Liver (tissue), 3 donors: ENCODE measurements around the gene PEX11G.

Experiments used
- EGR1 ChIP-seq, 2 donors: IDR thresholded peaks; 2 replicates each; pipeline ENCODE4 v1.6.1; 2016 to 2018; ENCODE audit warnings: antibody characterized with exemption in 2 of 2, low read depth in 2 of 2
- FOXA1 ChIP-seq: IDR thresholded peaks from 2 replicates; pipeline ENCODE4 v1.6.1; 2016; ENCODE audit warnings: antibody characterized with exemption
- GABPA ChIP-seq, 2 donors: IDR thresholded peaks in 1 of 2; conservative IDR thresholded peaks in 1 of 2; 2 replicates each; pipeline ENCODE4 v1.6.1; 2016; ENCODE audit warnings: antibody characterized with exemption in 2 of 2, mild to moderate bottlenecking in 1 of 2, moderate library complexity in 1 of 2
- HNF4A ChIP-seq, 2 donors: conservative IDR thresholded peaks; 2 replicates each; pipeline ENCODE4 v1.6.1; 2016; ENCODE audit warnings: antibody characterized with exemption in 2 of 2, mild to moderate bottlenecking in 2 of 2
- HNF4G ChIP-seq: IDR thresholded peaks from 2 replicates; pipeline ENCODE4 v1.6.1; 2016; ENCODE audit warnings: antibody characterized with exemption
- RAD21 ChIP-seq, 2 donors: IDR thresholded peaks; 2 replicates each; pipeline ENCODE4 v1.6.1; 2016; ENCODE audit warnings: antibody characterized with exemption in 2 of 2, mild to moderate bottlenecking in 2 of 2
- TAF1 ChIP-seq: conservative IDR thresholded peaks from 2 replicates; pipeline ENCODE4 v1.6.1; 2016; ENCODE audit warnings: antibody characterized with exemption, mild to moderate bottlenecking
- YY1 ChIP-seq: IDR thresholded peaks from 2 replicates; pipeline ENCODE4 v1.6.1; 2016; ENCODE audit warnings: antibody characterized with exemption, mild to moderate bottlenecking
- TF ChIP-seq, protein P1 (sequence below): fragments of 150-350 bp; IDR thresholded peaks from 2 replicates; pipeline ENCODE4 v1.5.1; 2017; ENCODE audit warnings: improper control_type of control experiment, low read depth, low read length; ENCODE audit not compliant: missing input control
- TF ChIP-seq, protein P2 (sequence below): IDR thresholded peaks from 2 replicates; pipeline ENCODE4 v1.6.1; 2016; ENCODE audit warnings: antibody characterized with exemption, mild to moderate bottlenecking
- TF ChIP-seq, protein P3 (sequence below): IDR thresholded peaks from 2 replicates; pipeline ENCODE4 v1.6.1; 2016; ENCODE audit warnings: antibody characterized with exemption
- donor health status: healthy.
- donor health status: healthy.

DNA sequence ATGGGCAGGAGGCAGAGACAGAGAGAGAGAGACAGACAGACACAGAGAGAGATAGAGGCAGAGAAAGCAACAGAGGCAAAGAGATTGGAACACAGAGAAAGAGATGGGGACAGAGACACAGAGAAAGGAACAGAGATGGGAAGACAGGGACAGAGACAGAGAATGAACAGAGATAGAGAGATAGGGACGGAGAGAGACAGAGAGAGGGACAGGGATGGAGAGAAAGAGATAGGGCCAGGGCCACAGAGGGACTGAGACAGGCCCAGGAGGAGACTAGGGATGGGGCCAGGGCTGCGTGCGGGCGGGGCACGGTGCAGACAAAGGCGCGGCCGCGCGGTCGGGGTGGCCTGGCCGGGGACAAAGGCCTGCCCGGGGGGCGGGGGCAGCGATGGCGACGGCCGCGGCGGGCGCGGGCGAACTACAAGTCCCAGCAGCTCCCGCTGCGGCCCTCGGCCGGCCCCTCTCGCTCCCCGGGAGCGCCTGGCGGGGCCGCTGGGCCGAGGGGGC lies 26.9 kb upstream of the PEX11G start, which contains the start of gene ZNF358:
- TF ChIP-seq, protein P1, sequence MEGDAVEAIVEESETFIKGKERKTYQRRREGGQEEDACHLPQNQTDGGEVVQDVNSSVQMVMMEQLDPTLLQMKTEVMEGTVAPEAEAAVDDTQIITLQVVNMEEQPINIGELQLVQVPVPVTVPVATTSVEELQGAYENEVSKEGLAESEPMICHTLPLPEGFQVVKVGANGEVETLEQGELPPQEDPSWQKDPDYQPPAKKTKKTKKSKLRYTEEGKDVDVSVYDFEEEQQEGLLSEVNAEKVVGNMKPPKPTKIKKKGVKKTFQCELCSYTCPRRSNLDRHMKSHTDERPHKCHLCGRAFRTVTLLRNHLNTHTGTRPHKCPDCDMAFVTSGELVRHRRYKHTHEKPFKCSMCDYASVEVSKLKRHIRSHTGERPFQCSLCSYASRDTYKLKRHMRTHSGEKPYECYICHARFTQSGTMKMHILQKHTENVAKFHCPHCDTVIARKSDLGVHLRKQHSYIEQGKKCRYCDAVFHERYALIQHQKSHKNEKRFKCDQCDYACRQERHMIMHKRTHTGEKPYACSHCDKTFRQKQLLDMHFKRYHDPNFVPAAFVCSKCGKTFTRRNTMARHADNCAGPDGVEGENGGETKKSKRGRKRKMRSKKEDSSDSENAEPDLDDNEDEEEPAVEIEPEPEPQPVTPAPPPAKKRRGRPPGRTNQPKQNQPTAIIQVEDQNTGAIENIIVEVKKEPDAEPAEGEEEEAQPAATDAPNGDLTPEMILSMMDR = no peak
- TF ChIP-seq, protein P2, sequence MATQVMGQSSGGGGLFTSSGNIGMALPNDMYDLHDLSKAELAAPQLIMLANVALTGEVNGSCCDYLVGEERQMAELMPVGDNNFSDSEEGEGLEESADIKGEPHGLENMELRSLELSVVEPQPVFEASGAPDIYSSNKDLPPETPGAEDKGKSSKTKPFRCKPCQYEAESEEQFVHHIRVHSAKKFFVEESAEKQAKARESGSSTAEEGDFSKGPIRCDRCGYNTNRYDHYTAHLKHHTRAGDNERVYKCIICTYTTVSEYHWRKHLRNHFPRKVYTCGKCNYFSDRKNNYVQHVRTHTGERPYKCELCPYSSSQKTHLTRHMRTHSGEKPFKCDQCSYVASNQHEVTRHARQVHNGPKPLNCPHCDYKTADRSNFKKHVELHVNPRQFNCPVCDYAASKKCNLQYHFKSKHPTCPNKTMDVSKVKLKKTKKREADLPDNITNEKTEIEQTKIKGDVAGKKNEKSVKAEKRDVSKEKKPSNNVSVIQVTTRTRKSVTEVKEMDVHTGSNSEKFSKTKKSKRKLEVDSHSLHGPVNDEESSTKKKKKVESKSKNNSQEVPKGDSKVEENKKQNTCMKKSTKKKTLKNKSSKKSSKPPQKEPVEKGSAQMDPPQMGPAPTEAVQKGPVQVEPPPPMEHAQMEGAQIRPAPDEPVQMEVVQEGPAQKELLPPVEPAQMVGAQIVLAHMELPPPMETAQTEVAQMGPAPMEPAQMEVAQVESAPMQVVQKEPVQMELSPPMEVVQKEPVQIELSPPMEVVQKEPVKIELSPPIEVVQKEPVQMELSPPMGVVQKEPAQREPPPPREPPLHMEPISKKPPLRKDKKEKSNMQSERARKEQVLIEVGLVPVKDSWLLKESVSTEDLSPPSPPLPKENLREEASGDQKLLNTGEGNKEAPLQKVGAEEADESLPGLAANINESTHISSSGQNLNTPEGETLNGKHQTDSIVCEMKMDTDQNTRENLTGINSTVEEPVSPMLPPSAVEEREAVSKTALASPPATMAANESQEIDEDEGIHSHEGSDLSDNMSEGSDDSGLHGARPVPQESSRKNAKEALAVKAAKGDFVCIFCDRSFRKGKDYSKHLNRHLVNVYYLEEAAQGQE = no peak
- TF ChIP-seq EGR1 (IDR thresholded peaks at IDR 0.05; ENCODE audit: low read depth in 2 of 2) (no peak), FOXA1 (no peak), GABPA (IDR thresholded peaks at IDR 0.05 in 1 of 2, conservative IDR thresholded peaks at IDR 0.05 in 1 of 2) (no peak), TAF1 (no peak), YY1 (no peak), HNF4A (conservative IDR thresholded peaks at IDR 0.05) (no peak), RAD21 (IDR thresholded peaks at IDR 0.05) (no peak), HNF4G (no peak)
- TF ChIP-seq, protein P3, sequence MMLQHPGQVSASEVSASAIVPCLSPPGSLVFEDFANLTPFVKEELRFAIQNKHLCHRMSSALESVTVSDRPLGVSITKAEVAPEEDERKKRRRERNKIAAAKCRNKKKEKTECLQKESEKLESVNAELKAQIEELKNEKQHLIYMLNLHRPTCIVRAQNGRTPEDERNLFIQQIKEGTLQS = no peak
